H7 (cell line): Measurements from ENCODE around the gene MMRN1. TPM values are rescaled to one million over a fixed set of nuclear protein-coding genes. Genes with fewer than 3 reads are reported as not detected.

ENCODE experiments used
- DNase-seq: peaks from one replicate; pipeline ENCODE4 v3.0.0; 2012
- H3K27me3 ChIP-seq: 2 replicates; pipeline ENCODE4 v1.6.0; 2011; ENCODE audit warnings: mild to moderate bottlenecking, low read length; ENCODE audit not compliant: control insufficient read depth, insufficient read depth
- H3K36me3 ChIP-seq: replicated peaks from 2 replicates; pipeline ENCODE4 v1.5.1; 2011; ENCODE audit warnings: low read length; ENCODE audit not compliant: control insufficient read depth, insufficient read depth
- H3K4me3 ChIP-seq: 2 replicates; pipeline ENCODE4 v1.5.1; 2011; ENCODE audit warnings: low read depth, mild to moderate bottlenecking, control low read depth, low read length, moderate library complexity; ENCODE audit not compliant: insufficient read depth
- total RNA-seq: library from RNA; depleted of rRNA; stranded (reverse); fragments of >200 nt; shearing (Covaris generic); gene quantifications from 2 replicates; pipeline ENCODE4 v1.2.3, GENCODE V29; 2014; rRNA removed

Gene MMRN1
- total RNA-seq, 1 experiment from 2014 or later = 0.03 TPM

DNA sequence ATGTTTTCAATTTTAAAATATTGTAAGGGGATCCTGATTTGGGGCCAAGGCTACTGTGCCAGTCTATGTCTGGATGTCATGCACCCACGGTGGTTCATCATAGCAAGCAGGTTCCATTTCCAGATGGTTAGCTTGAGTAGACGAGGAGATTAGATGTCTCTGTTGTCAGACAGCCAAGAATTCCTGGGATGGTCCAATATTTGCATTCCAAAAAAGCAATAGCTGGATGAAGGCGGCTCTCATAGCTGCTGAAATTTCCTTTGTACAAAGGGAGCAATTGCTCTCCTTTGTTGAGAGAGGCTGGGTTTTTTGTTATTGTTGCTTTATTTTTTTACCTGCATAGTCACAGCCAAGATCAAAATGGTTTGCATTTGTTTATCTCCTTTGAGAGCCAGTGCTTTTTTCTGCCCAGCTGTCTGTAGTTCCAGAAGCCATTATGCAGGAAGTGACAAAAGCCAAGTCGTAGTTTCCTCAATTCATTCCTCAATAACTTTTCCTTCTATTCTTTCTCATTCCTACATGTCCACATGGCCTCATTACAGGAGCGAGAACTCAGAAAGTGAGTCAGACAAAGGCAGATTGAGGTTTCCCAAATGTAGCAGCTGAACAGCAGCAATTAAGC is 107.9 kb downstream of the MMRN1 start:
- Histone ChIP-seq H3K36me3 (no peaks in the 10 kb centered on the region), H3K4me3 (no peak overlapping the region), H3K27me3 (no peaks in the 10 kb centered on the region)
- DNase-seq = no peak

Other genes with a start within 250 kb of the MMRN1 start
- 2.9 and 3.3 TPM in 2 replicates for gene SNCA, start 57.7 kb upstream of the MMRN1 start, total RNA-seq
- gene CCSER1, start 232.5 kb downstream of the MMRN1 start, total RNA-seq = 0.67 and 1.1 TPM in 2 replicates